ENCODE data around the gene SERPINE1.
A peak's percentile ranks its signal among the peaks of the same experiment; 100 is the strongest.

SERPINE1 gene

GRCh38 chr7:101159696-101160674 is 33.1 kb downstream of the SERPINE1 start:
- no peak for DNase-seq

DNA sequence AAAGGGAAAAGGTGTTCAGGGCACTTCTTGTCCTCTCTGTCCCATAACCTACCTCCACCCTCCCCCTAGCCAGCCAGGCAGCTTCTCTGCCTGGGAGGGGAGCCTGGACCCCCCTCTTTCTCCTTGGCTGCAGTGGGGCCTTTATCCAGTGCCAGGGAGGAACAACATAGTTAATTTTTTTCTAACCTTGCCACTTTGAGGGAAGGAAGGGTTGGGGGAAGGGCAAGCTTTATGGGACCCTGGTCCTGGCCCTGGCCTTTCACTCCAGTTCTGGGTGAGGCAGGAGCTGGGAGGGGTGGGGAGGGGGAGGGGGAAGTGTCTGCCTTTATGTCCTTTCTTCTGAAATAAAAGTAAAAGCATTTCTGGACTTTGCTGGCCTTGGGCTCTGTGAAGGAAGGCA is 34.0 kb downstream of the SERPINE1 start:
- DNase-seq, result no peak

- no peak for DNase-seq
Observed at GRCh38 chr7:101161692-101162471, 35.0 kb downstream of the SERPINE1 start.

DNA sequence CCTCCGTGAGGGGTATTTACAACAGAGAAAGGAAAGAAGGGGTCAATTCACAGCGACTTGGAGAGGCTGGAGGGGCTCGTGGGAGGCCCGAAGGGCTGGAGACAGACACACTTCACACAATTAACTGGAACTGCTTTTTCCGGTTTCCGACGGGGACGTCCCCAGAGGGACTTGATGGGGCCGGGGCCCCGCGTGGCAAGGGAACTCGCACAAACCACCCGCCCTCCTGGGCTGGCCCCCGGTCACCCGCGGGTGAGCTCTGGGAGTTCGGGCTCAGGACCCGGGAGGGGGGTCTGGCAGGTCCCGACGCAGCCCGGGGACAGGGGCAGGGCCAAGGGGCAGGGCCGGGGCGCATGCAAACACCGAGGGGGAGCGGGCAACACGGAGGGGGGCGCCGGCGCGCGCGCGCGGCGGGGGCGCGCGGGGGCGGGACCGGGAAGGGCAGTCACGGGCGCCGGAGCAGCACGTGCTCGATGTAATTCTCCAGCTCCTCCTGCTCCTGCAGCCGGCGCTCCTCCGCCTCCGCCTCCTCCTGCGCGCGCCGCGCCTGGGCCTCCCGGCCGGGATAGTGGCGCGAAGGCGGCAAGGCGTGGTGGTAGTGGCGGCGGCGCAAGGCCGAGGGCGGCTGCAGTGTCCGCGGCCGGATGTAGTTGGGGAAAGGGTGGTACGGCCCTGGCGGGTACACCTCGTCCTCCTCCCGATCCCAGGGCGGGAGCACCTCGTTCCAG is 35.8 kb downstream of the SERPINE1 start:
- DNase-seq, result no peak

GRCh38 chr7:101163279-101164070 is 36.6 kb downstream of the SERPINE1 start:
- DNase-seq, result no peak

DNA sequence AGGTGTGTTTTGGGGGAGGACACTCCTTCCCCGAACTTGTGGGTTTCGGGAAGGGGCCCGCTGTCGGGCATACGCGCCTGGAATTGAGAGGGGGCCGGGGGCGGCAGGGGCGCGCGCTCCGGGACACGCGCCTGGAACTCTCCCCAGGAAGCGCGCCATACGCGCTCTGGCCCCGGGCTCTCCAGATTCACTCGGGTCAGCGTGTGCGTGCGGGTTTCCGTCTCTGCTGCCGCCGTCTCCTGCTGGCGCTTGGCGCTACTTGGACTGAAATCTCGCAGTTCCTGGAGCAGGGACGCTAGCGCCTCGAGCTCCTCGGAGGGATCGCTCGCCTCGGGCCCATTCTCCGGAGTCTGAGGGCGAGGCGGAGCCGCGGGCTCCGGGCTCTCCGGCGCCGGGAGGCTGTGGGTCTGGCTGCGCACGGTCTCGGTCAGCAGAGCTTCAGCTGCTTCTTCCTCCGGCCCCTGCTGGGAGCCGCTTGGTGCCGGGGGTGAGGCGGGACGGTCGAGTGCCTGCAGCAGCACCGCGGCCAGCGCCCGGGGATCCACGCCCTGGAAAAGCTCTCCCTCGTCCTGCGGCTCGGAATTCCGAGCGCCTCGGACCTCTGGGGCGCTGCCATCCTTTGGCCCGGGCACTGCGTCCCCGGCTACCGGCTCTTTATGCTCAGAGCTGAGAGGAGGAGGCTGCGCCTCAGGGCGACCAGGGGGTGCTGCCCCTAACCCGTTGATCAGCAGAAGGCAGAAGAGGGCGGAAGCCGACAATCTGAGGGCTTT is 37.4 kb downstream of the SERPINE1 start:
- DNase-seq, result no peak

- peak; percentile 68 for DNase-seq
Observed at GRCh38 chr7:101165075-101165957, 38.4 kb downstream of the SERPINE1 start, which contains the start of gene VGF. Gene VGF (minus strand): TSS chr7:101165569. CDS start chr7:101164843, 726 bp downstream.

DNA sequence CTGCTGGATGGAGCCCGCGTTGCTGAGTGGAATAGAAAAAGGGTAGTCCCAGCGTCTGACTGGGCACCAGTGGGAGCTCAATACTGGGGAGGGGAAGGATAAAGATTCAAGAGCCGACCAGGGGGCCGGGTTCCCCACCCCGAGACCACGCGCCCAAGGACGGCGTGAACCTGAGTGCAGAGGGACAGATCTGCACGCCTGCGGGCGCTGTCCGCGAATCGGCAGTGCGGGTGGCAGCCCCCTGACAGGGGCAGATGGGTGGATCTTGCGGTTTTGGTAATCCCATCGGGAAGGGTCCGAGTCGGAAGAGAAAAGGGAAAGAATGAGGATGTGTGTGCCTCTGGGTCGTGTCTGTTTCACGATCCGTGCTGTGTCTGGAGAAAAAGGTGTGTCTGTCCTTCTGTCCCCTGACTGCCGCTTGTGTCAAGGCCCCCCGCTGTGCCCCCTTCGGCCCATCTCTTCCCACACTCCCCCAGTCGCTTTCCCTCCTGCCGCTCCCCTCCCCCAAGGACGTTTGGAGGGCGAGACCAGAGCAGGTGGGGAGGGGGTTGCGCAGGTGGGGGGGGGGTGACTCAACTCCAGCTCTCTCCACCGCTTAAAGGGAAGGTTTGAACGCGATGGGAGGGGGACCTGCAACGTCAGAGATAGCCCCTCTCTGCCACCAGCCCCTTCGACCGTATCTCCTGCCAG is 39.2 kb downstream of the SERPINE1 start:
- no peak for DNase-seq

GRCh38 chr7:101166648-101166908 is 39.7 kb downstream of the SERPINE1 start:
- no peak for DNase-seq

DNA sequence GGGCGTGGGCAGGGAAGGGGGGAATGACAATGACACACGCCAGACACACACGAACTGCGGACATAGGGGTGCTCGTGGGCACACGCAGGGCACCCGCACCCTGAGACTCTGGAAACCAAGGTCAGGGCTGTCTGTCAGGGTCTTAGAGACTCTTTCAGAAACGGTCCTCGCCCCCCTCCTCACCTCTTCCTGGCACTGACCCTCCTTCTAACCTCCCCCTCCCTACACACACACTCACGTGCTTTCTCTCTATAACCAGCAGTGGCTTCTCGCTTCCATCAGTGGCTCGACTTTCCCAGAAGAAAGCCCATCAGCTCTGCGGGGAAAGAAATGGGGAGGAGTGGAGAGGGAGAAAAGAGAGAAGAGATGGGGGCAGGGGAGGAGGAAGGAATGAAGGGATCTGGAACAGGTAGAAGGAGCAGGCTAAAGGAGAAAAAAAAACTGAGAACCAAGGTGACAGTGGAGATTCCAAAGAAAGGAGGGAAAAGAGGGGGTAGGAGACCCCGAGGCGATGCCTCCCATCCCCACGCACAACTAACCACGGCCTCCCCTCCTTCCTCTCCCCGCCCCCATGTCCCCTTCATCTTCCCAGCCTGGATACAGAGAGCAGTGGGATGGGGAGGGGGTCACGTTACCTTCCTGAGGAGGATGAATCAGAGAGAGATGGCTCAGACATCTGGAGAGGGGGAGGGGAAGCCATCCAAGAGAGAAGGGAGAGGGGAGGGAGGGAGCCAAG is 40.2 kb downstream of the SERPINE1 start:
- DNase-seq, result no peak

DNA sequence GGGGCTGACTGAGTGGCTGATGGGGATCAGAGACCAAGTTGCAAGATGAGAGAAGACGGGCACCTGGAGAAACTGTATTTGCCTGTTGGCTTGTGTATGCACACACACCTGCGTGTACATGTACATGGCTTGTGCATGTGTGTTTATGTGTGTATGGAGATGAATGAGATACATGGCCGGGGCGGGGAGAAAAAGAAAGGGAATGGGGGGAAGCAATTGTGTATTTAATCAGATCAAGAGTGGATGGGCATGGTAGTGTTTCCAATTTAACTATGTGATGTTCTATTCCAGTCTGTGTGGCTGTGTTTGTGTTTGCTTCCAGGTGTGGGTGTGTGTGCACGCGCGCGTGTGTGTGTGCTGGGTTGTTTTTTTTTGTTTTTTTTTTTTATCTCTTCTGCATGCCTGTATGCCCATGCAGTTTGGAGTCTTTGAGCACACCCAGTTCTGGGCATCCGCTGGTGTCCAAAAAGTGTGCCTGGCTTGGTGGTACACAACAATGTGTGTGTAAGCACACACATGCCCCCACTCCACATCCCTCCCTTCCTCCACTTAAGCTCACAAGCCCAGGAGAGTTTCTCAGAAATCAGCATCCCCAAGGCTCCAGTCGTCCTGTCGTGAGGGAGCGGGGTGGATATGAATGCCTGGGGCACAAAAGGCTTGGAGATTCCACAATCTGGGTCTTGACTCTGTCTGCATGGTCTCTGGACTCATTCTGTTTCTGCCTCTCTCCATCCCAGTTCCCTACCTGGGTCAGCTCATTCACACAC is 40.9 kb downstream of the SERPINE1 start:
- DNase-seq, result no peak

GRCh38 chr7:101168412-101169049 is 41.6 kb downstream of the SERPINE1 start:
- DNase-seq, result no peak

DNA sequence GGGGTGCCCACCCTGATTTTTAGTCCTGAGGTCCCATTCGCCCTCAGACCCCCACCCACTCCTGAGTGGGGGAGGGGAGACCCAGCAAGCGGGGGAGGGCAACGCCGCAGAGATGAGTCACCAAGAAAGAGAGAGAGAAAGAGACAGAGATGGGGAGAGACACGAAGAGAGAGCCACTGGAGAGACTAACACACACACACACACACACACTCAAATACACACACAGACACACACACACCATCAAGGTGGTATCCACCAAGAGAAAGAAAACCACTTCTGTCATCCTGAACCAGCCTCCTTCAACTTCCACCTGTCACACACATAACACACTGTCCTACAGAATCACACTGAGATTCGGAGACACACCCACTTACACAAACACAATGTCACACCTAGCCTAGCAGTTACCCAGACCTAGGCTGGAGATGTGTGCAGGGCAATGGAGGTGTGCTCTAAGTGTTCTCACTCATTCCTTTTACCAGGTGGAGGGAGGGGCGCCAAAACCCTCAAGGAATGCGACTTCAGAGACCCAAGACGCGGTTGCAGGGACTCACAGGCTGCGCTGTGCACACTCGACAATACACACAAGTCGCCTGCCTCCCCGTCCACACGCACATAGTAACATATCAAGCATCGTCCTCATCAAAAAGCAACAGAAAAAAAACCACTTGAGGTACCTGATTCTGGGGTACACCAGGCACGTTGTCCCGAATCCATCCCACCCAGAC is 42.4 kb downstream of the SERPINE1 start:
- DNase-seq, result no peak

- no peak for DNase-seq
Observed at GRCh38 chr7:101169838-101170551, 43.1 kb downstream of the SERPINE1 start.

DNA sequence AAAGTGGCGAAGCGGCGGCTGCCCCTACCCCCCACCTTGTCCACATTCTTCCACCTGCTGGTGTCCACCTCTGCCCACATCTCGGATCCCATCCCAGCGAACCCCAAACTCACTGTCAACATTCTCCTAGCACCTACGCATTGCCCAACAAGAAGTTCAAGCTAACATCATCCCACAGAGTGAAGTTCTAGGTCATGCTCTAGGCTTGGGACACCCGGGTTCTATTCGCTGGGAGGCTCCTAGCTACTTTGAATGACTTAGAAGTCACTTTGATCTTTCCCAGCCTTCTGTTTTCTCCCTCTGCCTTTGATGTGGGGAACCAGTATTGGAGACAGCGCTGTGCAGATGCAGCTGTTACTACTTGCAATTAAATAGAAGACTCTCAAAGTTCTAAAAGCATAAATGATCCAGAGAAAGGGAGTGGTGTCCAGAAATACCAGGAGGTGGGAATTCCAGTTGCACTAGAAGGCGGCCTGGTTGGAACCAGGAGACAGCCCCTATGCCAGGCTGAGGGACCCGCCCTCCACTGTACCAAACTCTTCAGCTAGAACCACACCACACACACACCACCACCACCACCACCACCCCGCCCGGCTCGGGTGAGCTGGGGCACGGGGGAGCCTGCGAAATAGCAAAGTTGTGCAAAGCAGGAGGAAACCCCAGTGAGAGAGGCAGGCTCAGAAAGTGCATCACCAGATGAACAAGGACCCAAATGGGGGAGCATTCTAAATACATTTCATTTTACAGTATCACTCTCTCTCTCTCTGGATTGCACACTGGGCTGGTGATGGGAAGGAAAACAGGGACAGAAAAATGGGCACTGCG is 43.9 kb downstream of the SERPINE1 start:
- DNase-seq, result no peak

- no peak for DNase-seq
Observed at GRCh38 chr7:101171442-101171837, 44.5 kb downstream of the SERPINE1 start.

Data from NCI-H2029 treated with DMSO at 0.1 percent for 48 hours (cell line).